Inferior parietal cortex (tissue), 1 donor: ENCODE measurements around the gene CIB1.
"Not testable (repeated sequence)": the region's sequence is repeated elsewhere in the genome, so short reads cannot be mapped to it uniquely, and the experiment has no call there.

ENCODE experiments used
- DNase-seq: peaks from one replicate; pipeline ENCODE4 v3.0.0-alpha.2; 2016; ENCODE audit errors: extremely low spot score

The CIB1 gene

DNA sequence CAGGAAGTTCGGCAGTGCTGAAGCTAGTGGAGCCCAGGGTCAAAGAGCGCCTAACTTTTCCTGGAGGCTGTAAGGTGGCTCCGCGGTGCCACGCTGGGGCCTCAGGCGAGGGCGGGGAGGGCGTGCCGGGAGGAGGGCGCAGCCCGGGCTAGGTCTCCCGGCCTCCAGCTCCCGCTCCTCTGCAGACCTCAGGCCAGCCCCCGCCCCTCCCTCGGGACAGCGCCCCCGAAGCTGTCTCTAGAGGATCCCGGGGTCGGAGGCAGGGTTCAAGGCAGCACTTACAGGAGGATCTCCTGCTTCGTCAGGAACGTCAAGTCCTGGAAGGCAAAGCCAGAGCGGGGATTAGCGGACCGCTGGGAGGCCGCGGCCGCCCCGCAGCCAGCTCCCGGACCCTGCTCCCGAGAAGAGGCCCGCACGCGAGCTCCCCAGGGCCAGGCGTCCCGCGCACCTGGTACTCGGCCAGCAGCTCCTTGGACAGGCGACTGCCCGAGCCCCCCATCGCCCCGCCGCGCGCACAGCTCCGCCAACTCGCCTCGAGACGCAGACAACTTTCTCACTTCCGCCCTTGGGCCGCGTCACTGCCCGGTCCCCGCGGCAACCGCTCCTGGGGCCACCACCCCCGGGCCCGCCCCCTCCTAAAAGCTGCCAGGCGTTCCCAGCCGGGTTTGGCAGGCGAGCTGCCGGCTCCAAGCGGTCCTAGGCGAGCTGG is at the start of gene CIB1:
CIB1 (minus strand) TSS at position 555 of the 709 bp plus-strand sequence; CDS start at position 499, 56 bp downstream.
- DNase-seq, result no peak

DNA sequence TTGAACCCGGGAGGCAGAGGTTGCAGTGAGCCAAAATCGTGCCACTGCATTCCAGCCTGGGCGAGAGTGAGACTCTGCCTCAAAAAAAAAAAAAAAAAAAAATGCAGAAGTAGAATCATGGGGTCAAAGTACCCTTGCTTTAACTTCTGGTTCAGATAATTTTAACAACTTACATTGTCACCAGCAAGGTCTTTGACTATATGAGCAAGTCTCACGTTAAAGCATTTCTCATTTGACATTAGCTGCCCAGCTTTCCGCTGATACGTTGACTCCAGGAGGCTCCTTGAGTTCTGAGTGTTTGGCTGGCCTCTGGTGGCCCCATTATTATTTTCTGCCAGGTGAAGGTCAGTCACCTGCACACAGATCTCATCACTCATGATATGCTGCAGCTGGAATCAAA is 47.9 kb upstream of the CIB1 start:
- not testable (repeated sequence) for DNase-seq

DNA sequence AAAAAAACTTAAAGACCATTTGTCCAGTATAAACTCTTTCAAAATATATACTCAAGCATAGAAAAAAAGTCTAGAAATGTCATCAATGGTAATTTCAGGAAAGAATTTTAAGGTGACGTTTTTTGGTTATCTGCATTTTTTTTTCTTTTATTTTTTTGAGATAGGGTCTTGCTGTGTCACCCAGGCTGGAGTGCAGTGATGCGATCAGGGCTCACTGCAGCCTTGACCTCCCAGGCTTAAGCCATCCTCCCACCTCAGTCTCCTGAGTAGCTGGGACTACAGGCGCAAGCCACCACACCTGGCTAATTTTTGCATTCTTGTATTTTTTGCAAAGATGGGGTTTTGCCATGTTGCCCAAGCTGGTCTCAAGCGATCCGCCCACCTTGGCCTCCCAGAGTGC is 47.0 kb upstream of the CIB1 start:
- DNase-seq, result not testable (repeated sequence)

DNA sequence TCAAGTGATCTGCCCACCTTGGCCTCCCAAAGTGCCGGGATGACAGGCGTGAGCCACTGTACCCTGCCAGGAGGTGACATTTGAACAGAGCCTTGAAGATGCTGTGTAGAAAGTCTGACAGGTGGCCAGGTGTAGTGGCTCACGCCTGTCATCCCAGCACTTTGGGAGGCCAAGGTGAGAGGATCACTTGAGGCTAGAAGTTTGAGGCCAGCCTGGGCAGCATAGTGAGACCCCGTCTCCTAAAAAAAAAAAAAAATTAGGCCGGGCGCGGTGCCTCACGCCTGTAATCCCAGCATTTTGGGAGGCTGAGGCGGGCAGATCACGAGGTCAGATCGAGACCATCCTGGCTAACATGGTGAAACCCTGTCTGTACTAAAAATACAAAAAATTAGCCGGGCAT is 44.7 kb upstream of the CIB1 start:
- DNase-seq, result not testable (repeated sequence)

DNA sequence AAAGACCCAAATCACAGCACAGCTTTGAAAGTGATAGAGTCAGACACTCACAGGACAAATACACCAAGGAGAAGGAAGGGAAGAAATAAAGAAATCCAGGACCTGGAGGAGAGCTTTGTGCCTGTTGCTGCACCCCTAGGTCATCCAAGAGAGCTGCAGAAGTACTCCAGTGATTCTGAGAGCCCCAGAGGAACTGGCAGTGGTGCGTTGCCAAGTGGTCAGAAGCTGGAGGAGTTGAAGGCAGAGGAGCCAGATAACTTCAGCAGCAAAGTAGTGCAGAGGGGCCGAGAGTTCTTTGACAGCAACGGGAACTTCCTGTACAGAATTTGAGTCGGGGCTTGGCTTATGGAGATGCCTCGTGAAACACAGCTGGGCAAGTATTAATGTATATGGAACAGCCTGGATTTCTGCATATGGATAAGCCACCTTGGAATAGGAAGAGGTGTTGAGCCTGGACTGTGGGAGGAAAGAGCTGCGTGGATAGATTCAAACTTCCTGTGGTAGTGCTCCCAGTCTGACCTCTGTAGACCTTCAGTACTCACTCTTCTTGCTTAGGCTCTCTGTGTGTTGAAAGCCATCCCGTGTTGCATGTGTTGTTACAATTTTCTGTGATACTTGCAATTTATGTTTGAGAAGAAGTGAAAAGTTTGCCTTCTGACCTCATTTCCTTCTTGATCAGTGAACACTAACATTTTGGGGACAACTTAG is 37.9 kb upstream of the CIB1 start:
- no peak for DNase-seq

DNA sequence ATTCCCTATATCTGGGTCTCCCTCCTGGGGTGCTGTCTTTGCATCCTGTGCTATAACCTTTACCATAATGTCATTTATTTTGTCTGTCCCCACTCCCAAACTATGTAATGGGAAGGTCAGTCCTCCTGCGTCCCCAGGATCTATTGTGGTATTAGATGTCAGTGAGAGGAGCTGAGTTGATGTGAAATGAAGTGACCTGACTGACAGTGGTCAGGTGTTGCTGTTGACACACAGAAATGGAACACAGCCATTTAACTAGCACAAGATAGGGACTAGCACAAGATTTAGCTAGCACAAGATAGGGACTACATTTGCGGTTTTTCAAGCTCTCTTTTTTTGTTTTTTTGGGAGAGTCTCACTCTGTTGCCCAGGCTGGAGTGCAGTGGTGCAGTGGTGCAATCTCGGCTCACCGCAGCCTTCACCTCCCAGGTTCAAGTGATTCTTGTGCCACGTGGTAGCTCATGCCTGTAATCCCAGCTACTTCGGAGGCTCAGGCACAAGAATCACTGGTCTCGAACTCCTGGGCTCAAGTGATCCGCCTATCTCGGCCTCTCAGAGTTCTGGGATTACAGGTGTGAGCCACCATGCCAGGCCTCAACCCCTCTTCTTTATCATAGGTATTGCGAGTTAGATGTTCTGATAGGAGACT is 36.9 kb upstream of the CIB1 start:
- no peak for DNase-seq

DNA sequence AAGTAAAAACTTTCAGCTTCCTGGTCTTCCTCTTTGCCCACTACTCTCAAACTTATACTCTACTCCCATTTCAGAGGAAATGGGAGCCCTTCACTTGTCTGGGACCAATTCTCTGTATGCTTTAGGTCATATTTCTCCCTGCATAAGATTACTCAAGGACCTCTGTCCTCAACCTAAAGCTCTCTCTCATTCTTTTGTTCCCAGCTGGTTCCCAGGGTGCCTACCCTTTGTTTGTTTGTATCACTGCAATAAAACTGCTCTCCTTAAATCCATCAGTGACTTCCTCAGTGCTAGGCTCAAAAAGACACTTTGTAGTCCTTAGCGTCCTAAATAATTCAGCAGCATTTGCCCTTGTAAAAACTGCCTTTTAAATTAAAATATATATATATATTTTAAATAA is 34.7 kb upstream of the CIB1 start:
- DNase-seq, result no peak

DNA sequence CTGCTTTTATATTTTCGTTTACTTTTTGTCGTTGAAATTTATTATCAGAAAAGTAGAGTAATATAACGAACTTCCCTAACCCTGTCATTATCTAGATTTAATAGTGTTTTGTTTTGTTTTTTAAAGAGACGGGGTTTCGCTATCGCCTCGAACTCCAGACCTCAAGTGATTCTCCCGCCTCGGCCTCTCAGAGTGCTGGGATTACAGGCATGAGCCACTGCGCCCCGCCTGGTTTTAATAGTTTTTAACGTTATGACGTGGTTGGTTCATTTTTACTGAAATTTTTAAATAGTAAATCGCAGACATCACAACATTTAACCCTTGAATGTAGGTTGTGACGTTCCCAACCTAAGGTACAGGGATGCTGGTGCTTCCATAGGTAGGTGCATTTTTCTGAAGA is 32.7 kb upstream of the CIB1 start:
- no peak for DNase-seq

DNA sequence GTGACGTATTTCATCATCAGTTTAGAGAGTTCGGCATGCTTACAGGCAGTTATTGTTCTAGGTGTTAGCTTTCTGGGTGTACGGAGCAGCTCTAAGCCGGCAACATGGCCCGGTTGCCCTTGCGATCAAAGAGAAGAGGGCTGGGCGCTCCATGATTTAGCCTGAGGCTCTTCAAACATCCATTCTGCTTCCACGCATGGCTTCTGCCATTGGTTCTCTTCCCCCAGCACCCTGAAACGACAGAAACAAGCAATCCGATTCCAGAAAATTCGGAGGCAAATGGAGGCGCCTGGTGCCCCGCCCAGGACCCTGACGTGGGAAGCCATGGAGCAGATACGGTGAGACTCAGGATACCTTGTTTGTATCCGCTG is 32.3 kb upstream of the CIB1 start:
- no peak for DNase-seq

DNA sequence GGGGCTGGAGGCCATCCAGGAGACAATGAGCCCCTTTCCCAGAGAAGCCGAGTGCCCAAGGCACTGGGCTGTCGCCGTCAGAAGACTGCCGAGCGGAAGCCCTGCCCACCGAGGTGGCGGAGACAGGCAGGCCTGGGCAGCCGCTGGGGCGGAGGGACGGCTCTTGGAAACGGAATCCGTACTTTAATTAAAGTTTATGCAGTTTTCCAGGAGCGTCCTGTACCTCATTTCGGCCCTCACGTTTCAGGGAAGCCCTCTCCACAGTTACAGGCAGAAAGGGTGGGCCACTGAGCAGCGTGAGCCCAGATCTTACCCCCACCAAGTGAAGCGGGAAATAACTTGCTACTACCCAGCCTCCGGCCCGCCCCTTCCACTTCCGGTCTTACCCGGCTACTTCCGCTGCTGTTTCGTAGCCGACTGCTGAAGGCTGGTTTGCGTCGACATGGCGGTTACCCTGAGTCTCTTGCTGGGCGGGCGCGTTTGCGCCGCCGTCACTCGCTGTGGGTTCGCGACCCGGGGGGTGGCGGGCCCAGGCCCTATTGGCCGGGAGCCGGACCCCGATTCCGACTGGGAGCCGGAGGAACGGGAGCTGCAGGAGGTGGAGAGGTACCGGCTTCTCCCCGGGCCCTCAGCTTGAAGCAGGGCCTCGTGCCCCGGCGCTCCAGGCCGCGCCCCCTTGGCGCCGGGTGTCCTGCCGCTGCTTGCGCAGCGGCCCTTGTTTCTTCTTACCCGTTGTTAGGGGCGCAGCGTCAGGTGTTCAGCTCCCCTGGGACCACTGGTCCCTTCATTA is 31.7 kb upstream of the CIB1 start, which contains the start of gene NGRN:
NGRN (plus strand) TSS at position 402 of the 790 bp plus-strand sequence; CDS start at position 443, 41 bp downstream.
- DNase-seq, result peak; percentile 96

DNA sequence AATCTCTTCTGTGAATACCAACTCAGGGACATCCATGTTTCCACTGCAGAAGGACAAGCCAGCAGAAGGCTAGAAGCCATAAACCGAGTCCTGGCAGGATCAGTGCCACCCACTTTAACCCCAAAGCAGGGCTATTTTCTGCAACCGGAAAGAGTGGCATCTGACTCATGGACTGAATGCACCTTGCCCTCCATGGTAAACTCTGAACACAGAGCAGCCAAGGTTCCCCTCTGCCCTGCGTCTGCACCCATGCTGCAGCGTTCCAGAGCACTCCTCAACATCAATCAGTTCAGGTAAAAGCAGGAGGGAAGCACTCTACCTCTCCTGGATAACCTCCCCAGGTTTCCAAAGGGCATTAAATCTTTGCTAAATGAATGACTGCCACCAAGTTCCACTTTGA is 30.9 kb upstream of the CIB1 start:
- DNase-seq, result no peak

DNA sequence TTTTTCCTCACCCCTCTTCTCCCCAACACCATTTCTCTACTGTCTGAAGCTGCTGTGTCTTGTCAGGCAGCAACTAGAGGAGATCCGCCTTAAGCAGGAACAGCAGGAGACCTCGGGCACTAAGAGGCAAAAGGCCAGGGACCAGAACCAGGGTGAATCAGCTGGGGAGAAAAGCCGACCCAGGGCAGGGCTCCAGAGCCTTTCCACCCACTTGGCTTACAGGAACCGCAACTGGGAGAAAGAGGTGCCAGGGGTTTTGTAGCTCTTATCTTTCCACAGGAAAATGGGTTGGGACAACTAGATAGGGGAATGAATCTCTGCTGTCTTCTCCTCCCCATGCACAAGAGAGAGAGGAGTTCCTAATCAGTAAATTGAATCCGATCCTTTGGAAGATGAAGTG is 28.7 kb upstream of the CIB1 start:
- DNase-seq, result no peak

DNA sequence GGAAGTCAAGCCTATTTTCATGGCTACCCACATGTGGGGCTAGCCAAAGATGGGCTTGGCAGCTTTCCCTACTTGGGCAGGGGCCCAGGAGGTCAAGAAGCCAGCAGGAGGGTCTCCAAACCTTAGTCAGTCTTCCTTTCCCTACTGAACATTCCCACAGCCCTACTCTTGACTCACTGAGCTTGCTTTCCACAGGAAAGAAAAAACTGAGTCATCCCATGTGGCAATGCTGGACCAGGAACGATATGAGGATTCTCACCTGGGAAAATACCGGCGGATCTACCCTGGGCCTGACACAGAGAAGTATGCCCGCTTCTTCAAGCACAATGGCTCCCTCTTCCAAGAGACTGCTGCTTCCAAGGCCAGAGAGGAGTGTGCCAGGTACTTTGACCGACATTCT is 28.1 kb upstream of the CIB1 start:
- DNase-seq, result no peak

DNA sequence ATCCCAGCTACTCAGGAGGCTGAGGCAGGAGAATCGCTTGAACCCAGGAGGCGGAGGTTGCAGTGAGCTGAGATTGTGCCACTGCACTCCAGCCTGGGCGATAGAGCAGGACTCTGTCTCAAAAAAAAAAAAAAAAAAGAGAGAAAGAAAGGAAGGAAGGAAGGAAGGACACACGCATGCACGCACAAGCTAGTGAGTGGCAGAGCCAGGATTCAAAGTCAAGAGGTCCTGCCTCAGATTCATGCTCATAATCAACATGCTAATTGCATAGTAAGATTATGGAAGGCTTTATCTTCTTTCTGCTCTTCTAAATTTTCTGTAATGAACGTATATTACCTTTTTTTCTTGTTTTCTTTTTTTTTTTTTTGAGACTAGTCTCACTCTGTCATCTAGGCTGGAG is 27.0 kb upstream of the CIB1 start:
- DNase-seq, result not testable (repeated sequence)

DNA sequence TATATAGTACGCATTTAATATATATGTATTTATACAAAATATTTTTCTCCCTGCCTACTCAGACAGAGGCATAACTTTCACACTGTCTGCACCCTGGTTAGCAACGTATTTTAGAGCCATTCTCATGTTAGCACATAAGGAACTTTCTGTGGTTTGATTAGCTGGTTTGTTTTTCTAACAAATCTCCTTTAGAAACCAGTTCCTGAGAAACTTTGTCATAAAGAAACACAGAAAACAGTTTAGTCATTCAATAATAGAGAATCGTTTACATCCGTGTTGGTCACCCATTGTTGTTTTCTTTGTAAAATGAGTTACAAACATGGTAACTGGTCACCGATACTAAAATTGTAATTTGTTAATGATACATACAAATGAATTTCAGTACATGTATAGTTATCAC is 25.8 kb upstream of the CIB1 start:
- DNase-seq, result no peak

DNA sequence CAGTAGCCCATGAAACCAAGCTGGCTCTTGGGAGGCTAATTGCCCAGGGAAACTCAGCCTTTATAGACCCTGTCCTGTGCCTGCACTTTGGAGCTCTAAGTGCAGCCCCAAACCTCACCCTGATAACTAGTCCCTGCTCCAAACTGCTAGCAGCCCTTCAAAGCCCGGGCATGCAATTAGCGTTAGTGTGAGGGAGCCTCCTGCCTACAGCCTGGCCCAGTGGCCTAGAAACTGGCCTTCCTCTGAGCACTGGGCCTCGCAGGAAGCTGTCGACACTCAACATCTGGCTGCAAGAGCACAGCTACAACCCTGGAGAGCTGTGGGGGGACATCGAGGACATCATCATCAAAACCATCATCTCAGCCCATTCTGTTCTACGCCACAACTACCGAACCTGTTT is 24.0 kb upstream of the CIB1 start:
- no peak for DNase-seq

DNA sequence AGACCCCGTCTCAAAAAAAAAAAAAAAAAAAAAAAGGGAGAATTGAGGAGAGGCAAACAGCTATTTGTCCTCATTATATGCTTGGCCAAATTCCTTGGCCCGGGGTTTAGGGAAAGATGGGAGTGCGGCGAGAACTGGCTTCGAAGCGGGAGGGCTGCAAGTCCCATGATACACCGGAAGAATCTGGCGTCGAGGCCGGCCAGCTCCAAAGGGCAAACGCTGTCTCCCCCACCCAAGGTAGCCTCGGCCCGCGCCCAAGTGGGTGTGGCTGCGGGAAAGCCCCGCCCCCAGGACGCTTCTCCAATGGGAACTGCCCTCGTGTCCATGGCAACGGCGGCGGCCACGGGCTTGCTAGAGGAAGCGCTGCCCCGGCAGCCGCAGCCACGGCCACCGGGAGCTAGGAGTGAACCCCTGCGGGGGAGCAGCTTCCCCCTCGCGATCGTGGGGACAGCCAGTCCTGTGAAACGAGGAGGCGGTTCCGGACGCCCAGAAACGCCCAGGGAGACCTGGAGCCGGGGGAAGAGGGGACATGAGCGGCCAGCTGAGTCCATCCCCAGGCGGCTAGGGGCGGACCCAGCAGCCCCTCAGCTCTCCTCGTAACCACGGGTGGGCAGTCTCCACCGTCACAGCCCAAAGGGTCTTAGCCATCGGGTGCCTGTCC is 15.6 kb upstream of the CIB1 start, which contains the start of gene TTLL13:
TTLL13 (plus strand) TSS at position 354 of the 661 bp plus-strand sequence. CDS start 1,075 bp downstream, outside the sequence.
- DNase-seq, result peak; percentile 85

DNA sequence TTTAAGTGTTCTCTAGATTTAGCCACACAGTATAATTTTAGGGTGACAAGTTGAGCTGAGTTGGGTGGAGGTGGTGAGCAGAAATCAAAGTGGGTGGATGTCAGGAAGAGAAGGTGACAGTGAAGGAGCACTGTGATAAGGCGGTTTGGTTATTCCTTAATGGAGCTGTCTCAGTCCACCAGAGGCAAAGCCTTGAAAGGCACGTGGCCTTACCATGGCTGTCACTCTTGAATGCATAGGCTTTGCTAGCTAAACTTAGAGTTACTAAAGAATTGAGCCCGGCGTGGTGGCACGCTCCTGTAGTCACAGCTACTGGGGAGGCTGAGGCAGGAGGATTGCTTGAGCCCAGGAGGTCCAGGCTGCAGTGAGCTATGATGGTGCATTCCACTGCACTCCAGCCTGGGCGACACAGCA is 15.1 kb upstream of the CIB1 start:
- DNase-seq, result no peak

DNA sequence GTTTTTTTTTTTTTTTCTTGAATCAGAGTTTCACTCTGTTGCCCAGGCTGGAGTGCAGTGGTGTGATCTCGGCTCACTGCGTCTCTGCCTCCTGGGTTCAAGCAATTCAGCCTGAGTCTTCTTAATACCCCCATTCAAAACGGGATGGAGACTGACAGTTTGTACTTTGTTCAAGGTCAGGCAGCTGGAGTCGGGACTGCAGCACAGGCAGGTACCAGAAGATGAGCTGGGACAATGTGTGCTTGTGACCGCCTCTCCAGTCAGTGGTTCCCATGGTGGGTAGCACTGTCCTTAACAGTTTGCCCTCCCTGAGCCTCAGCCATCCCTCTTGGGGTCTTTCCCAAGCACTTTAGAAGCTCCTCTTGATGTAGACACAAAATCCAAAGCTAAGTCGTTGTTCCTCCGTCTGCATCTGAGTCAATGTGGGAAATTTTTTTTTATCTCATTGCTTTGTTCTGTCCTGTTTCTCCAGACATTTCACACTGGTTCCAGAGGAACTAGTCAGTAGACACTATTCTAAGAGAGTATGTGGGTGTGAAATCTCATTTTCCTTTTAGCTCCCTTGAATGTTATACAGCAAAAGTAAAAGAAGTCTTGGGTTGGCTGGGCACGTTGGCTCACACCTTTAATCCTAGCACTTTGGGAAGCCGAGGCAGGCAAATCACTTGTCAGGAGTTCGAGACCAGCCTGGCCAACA is 10.3 kb upstream of the CIB1 start:
- peak; percentile 60 for DNase-seq

DNA sequence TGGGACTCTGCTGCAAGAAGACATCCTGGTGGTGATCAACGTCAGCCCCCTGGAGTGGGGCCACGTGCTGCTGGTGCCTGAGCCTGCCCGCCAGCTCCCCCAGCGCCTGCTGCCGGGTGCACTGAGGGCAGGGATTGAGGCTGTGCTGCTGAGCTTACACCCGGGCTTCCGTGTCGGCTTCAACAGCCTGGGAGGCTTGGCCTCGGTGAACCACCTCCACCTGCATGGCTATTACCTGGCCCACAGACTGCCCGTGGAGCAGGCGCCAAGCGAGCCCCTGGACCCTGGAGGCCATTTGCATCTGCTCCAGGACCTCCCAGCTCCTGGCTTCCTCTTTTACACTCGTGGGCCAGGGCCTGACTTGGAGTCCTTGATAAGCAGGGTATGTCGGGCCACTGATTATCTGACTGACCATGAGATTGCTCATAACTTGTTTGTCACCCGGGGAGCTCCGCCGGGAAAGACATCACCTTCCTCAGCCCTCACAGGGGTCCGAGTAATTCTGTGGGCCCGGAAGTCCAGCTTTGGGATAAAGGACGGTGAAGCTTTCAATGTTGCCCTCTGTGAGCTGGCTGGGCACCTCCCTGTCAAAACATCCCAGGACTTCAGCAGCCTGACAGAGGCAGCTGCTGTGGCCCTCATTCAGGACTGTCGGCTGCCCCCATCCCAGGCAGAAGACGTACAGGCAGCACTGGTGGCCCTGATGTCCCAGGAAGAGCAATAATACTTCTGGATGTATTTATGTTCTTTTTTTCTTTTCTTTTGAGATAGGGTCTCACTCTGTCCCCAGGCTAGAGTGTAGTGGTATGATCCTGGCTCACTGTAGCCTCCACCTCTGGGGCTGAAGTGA is 7.8 kb upstream of the CIB1 start:
- DNase-seq, result no peak
